CD4-positive, alpha-beta T cell treated with Interleukin-10 for 1 hour (primary cell): ENCODE data around the gene CCSER1.
"Not testable (repeated sequence)": the region's sequence is repeated elsewhere in the genome, so short reads cannot be mapped to it uniquely, and the experiment has no call there.

ENCODE experiments used
- DNase-seq: peaks from one replicate; pipeline ENCODE4 v3.0.0-alpha.2; 2020

Gene CCSER1

GRCh38 chr4:90207887-90208454 lies 80.8 kb downstream of the CCSER1 start:
- DNase-seq, result no peak

- no peak for DNase-seq
These were observed 82.7 kb downstream of the CCSER1 start for GRCh38 chr4:90209922-90210321.

GRCh38 chr4:90211174-90211573 lies 84.0 kb downstream of the CCSER1 start:
- no peak for DNase-seq

DNA sequence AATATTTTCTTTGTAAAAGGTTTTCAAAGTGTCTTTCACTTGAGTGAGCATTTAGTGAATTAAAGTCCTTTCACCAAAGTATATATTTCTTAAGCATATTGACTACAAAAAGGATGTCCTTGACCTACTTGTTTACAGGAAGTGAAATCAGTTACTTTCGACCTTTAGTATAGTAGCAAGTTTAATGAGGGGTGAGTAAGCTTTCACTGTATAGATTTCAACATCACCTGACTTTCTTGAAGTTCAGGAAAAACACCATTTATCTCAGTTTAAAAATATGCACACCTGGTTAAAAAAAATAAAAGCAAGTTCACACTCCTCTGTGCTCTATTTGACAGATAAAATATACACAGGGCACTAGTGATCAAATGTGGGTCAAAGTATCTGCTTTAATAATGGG lies 88.1 kb downstream of the CCSER1 start:
- DNase-seq, result no peak

DNA sequence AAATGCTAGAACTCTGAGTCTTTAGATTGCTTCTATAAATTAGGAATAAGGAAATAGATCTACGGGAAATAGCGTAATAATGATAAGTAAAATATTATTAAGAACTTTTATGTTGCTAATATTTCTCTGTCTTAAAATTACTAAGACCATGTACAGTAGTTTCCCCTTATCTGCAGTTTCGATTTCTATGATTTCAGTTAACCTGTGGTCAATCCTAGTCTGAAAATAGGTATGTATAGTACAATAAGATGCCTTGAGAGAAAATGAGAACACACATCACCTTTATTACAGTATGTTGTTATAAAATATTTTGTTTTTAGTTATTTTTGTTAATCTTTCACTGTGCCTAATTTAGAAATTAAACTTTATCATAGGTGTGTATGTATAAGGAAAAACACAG lies 92.6 kb downstream of the CCSER1 start:
- DNase-seq, result no peak

DNA sequence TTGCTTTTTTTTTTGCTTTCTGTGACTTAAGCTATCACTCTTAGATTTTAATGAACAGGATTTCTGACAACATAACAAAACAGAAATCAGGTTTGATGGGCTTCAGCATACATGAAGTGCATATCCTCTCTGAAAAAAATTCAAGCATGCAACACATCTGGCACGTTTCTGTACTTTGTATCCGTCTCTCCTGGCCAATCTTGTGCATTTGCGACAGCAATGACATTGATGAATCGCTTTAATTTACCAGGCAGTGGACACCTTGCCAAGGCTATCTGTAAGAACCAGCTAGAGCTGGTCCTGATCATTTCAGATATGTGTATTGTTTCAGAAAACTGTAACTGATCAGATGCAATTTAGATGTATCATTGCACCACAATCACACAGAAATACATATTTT lies 93.3 kb downstream of the CCSER1 start:
- DNase-seq, result no peak

DNA sequence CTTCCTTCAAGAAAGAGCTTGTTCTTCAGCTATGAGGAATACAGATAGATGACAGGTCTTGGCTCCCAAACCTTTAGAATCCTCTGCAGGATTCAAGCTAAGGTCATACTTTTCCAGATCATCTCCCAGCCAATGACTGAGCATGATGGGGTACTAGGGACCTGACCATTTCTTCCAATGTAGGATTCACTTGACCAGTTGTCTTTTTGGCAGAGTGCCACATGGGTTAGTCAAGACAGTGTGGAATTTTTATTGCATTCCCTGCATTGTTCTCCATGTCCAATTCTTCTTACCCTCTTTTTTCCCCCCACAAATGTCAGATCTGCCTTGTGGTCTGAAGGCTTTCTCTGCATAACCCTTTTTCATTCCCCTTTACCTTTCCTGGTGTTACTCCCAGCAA lies 99.5 kb downstream of the CCSER1 start:
- DNase-seq, result no peak

GRCh38 chr4:90227177-90227576 lies 100.0 kb downstream of the CCSER1 start:
- no peak for DNase-seq

DNA sequence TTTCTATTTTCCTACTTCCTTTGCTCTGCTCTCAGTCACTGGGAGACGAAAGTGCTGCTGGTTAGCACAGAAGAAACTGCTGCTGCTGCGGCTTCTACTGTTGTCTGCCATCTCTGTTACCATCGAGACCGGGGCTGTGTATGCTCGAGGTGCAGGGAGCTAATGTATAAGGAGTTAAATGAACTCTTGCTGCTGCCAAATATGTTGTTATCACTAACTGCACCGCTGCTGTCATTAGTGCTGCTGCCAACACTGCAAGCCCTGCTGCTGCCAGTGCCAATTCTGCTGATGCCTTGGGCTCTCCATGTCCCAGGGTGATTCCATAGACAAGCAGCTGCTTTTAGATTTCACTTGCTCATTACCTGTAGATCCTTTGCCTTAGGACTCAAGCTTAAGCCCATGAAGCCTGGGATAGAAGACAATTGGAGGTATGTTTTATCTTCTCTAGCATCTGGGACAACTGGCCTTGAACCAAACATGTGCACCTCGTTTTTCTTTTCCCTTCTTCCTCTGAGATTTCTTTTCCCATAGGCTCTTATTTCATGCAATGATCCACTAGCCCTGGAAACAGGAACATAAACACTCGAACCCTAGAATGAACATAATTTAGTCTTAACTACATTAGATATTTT lies 107.8 kb downstream of the CCSER1 start:
- DNase-seq, result no peak

DNA sequence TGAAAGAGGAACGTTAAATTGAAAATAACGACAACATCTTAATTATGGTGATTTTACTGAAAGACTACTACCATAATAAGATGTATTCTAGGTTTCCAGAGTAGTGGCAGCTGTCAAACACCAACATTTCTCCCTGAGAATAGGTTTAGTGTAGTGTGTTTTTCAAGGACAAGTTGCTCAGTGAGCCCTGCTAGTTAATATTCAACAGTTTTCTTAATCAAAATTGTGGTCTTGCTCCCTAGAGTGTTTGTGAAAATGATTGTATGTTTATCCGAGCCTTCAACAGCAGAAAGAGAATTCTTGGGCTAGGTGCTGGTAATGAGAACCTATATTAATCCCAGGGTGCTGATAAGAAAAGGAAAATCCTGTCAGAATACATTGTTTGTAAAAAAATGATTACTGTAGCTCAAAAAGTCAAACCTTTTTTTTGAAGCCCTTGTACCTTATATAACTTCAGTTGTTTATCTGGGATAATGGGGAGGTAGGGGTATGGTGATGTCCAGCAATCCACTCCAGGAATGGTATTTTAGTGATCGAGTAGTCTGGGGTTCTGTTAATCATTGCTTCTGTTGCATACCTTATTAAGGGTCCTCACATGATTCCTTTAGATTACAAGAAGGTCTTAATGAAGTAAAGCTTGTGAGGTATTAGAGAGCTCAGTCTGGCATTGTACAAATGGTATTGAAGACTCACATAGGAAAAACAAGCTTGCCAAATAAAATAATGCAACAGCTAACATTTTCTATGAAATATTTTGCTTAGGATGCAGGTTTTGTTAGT lies 110.7 kb downstream of the CCSER1 start:
- no peak for DNase-seq

DNA sequence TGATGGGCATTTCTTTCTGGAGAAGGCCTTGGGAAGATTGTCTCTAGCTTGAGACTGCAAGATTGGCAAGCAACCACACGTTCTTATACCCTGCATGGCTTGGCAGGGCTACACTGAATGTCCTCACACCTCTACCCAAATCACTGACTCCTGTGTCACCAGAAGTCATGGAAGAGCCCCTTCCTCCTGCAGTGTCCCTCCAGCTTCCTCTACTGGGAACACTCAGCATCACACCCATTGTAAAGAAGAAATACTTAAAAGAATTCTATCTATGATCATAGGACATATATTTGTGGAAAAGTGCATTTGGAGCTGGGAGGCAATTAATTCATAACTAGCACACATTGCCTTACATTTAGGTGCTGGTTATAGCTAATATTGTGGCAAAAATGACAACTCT lies 113.1 kb downstream of the CCSER1 start:
- no peak for DNase-seq

GRCh38 chr4:90241008-90241407 lies 113.8 kb downstream of the CCSER1 start:
- no peak for DNase-seq

DNA sequence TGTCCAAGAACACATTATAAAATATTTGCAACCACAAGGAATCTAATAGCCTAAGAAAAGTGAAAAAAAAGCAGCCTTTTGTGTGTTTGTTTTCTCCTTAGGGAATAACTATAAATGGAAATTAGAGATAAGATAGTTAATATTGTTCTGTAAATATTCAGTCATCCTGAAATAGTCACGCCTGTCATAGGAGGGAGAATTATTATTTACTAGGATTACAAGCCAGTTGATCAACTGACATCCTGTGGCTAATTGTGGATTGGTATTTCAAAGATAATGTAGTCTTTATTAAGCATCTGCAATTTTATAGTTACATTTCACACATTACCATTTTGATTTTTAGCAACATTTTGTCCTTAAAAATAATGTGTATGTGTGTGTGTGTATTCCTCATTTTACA lies 118.6 kb downstream of the CCSER1 start:
- no peak for DNase-seq

DNA sequence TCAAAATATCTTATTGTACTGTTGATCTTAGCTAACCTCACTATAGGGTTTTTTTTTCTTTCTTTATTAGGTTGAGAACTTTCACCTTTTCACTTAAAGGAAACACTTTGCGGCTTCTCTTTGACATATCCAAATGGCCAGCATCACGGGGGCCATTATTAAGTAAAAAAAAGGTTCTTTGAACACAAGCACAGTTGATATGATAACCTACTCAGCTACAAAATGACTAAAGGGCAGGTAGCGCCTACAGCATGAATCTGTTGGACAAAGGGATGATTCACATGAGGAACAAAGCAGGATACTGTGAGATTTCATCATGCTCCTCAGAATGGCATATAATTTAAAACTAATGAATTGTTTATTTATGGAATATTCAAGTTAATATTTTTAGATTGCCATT lies 119.6 kb downstream of the CCSER1 start:
- DNase-seq, result no peak

GRCh38 chr4:90254357-90254756 lies 127.2 kb downstream of the CCSER1 start:
- no peak for DNase-seq

DNA sequence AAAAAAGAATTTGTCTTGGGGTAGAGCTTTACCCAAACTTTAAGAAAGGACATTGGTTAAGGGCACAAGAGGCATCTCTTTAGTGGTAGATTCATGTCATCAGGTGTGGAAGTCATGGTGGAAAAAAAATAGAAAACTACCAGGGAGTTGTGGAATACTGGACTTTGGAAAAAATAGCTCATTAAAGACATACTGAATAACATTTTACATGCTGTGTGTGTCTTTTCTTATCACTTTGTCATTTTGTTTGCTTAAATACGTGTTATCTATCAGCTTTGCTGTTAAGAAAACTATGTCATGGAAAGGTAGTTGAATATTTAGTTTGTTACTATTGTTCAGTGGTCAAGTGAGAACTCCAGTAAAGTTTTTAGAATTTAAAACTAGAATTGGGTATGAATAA lies 147.0 kb downstream of the CCSER1 start:
- DNase-seq, result no peak

- DNase-seq, result no peak
These were observed 153.8 kb downstream of the CCSER1 start for GRCh38 chr4:90280954-90281353.

DNA sequence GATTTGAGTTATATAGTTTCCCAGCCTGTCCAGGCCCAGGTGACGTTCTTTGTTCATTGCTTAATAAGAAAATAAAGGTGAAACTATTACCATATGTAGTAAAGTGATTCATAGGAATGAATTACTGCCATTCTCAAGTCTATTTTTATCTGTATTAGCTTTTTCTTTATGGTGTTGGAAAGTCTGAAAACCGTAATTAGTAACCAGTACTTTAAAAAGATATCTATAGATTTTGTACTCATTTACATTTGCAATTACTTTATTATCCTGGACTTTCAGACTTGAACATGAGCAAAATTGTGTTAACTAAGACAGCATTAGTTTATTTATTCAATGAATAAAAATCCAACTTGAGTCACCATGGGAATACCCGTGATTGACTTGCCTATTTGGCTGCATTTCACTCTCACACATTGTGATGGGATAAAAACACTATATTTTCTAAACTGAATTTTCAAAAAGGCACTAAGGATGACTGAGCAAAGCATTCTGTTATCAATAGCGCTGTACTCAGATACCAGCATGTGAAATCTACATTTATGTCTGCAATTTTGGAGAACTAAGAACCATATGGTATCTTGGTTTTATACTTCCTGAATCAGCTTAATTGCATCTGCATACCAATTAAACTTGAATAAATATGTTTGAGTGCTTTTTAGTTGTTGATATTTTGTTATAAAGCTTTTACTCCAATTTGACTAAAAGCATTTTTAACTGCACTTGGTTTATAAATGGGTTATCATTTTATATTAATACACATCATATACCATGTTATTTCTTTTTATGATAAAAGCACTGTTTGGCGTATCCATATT lies 154.6 kb downstream of the CCSER1 start:
- DNase-seq, result no peak

GRCh38 chr4:90290345-90290744 lies 163.2 kb downstream of the CCSER1 start:
- DNase-seq, result no peak

GRCh38 chr4:90292438-90292837 lies 165.2 kb downstream of the CCSER1 start:
- DNase-seq, result no peak

- DNase-seq, result no peak
These were observed 166.1 kb downstream of the CCSER1 start for GRCh38 chr4:90293320-90293719.

DNA sequence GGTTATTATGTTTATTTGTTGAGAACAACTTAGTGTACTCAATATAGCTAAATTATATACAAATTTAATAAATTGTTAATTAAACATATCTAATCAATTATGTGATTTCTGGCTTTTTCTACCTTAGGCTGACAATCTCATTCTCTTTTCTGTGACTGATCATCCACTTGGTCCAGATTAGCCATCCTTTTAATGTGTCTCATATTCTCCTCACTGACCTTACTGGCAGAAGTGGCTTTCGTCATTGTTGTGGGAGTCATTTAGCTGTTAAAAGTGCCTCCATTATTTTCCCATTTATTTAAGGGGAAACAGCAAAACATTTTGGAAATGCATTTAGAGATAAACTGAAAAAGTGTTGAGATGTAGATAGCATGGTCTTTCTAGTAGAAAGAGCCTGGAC lies 172.2 kb downstream of the CCSER1 start:
- DNase-seq, result no peak

GRCh38 chr4:90306810-90307209 lies 179.6 kb downstream of the CCSER1 start:
- no peak for DNase-seq

DNA sequence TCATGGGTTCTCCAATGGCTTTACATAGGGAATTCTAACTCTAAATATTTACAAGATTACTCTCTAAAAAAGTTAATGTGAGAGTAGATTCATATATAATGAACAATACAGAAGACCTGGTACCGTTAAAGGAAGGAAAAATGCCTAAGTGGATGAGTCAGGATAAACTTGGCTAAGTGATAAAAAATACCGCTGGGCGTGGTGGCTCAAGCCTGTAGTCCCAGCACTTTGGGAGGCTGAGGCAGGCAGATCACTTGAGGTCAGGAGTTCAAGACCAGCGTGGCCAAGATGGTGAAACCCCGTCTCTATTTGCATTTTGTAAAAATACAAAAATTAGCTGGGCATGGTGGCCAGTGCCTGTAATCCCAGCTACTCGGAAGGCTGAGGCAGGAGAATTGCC lies 189.9 kb downstream of the CCSER1 start:
- DNase-seq, result not testable (repeated sequence)
